HAP-1 (cell line): ENCODE data around the gene PDZD2.

Experiments used
- DNase-seq, 2 experiments: peaks; one replicate each; pipeline ENCODE4 v3.0.0-alpha.2; 2016 to 2020; ENCODE audit warnings: low spot score in 2 of 2
- H3K27me3 ChIP-seq: fragments of 250-450 bp; sonication (Bioruptor Pico); 2 replicates; pipeline ENCODE4 v1.5.1; 2020; ENCODE audit warnings: low read depth, mild to moderate bottlenecking, moderate library complexity
- H3K36me3 ChIP-seq: fragments of 250-450 bp; sonication (Bioruptor Pico); replicated peaks from 2 replicates; pipeline ENCODE4 v1.5.1; 2020; ENCODE audit warnings: mild to moderate bottlenecking
- H3K4me1 ChIP-seq: fragments of 250-450 bp; sonication (Bioruptor Pico); 2 replicates; pipeline ENCODE4 v1.5.1; 2020; ENCODE audit warnings: mild to moderate bottlenecking
- H3K4me3 ChIP-seq: fragments of 250-450 bp; sonication (Bioruptor Pico); 2 replicates; pipeline ENCODE4 v1.5.1; 2020; ENCODE audit warnings: mild to moderate bottlenecking, moderate library complexity
- H3K9me3 ChIP-seq: fragments of 250-450 bp; sonication (Bioruptor Pico); 2 replicates; pipeline ENCODE4 v1.5.1; 2020; ENCODE audit warnings: mild to moderate bottlenecking, moderate library complexity
- in situ Hi-C: fragments of 300-500 bp; cut with MboI; formaldehyde crosslinking; loops from 3 replicates; pipeline ENCODE4 v1.14.3; 2020; ENCODE audit warnings: low sequenced_read_pairs, inconsistent platforms, mixed read lengths

PDZD2 gene

GRCh38 chr5:31645420-31646081 lies 6.6 kb downstream of the PDZD2 start:
- Histone ChIP-seq H3K4me1 (no peaks in the 10 kb centered on the region), H3K27me3 (no peaks in the 10 kb centered on the region), H3K36me3 (no peaks in the 10 kb centered on the region), H3K4me3 (no peak overlapping the region), H3K9me3 (no peaks in the 10 kb centered on the region)
- in situ Hi-C loops: no loop called here
- no peak for DNase-seq

DNA sequence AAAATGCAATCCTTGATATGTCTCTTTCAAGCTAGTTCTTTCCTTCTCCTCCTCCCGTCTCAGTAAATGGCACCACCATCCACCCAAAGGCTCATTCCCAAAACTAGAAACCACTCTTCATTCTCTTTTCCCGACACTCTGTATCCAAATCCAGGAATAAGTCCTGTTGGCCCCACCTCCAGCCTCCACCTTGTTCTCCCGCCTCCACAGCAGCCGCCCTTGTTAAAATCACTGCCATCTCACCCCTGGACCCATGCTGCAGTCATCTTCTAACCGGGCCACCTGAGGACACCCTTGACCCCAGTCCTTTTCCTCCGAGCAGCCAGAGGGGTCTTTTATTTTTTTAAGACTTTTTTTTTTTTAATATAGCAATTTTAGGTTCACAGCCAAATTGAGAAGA lies 9.4 kb downstream of the PDZD2 start:
- Histone ChIP-seq H3K36me3 (no peaks in the 10 kb centered on the region), H3K4me1 (no peaks in the 10 kb centered on the region), H3K4me3 (no peak overlapping the region), H3K9me3 (no peaks in the 10 kb centered on the region), H3K27me3 (no peaks in the 10 kb centered on the region)
- no peak for DNase-seq
- in situ Hi-C loops: no loop called here

DNA sequence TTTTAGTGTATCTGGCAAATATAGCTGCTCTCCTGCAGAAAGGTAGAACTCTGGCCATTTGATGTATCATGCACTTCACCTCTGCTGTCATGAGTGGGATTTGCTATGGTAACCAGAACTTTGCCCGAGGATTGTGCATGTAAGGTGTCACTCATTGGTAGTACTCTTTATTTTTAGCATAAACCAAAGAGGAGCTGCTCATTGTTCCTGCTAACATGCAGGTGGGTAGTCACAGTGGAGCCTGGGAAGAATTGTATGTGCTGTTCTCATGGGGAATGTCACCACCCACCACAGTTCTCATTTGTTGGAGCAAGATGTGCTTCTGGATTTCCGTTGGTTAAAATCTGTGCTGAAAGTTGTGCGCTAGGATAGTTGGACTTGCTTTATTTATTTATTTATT lies 12.3 kb downstream of the PDZD2 start:
- Histone ChIP-seq H3K27me3 (no peaks in the 10 kb centered on the region), H3K4me1 (peaks cover under 1% of the 10 kb centered on the region), H3K36me3 (no peaks in the 10 kb centered on the region), H3K4me3 (no peak overlapping the region), H3K9me3 (no peaks in the 10 kb centered on the region; the same call in 1 of the 2 replicates)
- no peak for DNase-seq
- in situ Hi-C loops: no loop called here

DNA sequence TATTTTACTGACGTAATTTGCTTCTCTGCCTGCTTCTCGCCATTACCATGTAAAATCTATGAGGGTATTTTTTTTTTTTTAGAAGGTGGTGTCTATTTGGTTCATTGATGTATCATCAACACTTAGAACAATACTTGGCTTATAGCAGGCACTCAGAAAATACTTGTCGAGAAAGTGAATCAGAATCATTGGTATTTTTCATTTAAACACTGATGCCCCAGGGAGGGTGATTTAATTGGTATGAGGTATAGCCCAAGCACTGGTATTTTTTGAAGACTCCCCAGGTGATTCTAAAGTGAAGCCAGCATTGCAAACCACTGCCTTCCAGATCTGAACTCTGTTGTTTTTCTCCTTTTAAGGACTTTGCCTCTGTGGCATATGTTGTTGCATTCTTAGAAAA lies 16.6 kb downstream of the PDZD2 start:
- in situ Hi-C loops: no loop called here
- peaks cover 5% of the 10 kb centered on the region for H3K4me1 ChIP-seq
- H3K27me3 ChIP-seq: no peaks in the 10 kb centered on the region
- H3K4me3 ChIP-seq: no peak overlapping the region
- no peaks in the 10 kb centered on the region for H3K36me3 ChIP-seq
- no peaks in the 10 kb centered on the region; the same call in 1 of the 2 replicates for H3K9me3 ChIP-seq
- DNase-seq: no peak

- H3K36me3 ChIP-seq: no peaks in the 10 kb centered on the region
- no peak overlapping the region for H3K4me3 ChIP-seq
- H3K9me3 ChIP-seq: no peaks in the 10 kb centered on the region; the same call in 1 of the 2 replicates
- peak in 1 of 2 experiments; percentile 10 for DNase-seq
- in situ Hi-C loops: no loop called here
- H3K27me3 ChIP-seq: no peaks in the 10 kb centered on the region
- H3K4me1 ChIP-seq: peaks cover 5% of the 10 kb centered on the region
These were observed 17.9 kb downstream of the PDZD2 start for GRCh38 chr5:31656806-31657205.

- Histone ChIP-seq H3K27me3 (no peaks in the 10 kb centered on the region), H3K9me3 (no peaks in the 10 kb centered on the region; the same call in 1 of the 2 replicates), H3K4me1 (peaks cover 5% of the 10 kb centered on the region), H3K4me3 (no peak overlapping the region), H3K36me3 (no peaks in the 10 kb centered on the region)
- in situ Hi-C loops: no loop called here
- no peak for DNase-seq
These were observed 18.5 kb downstream of the PDZD2 start for GRCh38 chr5:31657315-31657979.

- no peak for DNase-seq
- Histone ChIP-seq H3K27me3 (no peaks in the 10 kb centered on the region), H3K4me1 (peaks cover 4% of the 10 kb centered on the region), H3K4me3 (no peak overlapping the region), H3K9me3 (no peaks in the 10 kb centered on the region; the same call in 1 of the 2 replicates), H3K36me3 (no peaks in the 10 kb centered on the region)
- in situ Hi-C loops: no loop called here
These were observed 22.3 kb downstream of the PDZD2 start for GRCh38 chr5:31661257-31661656.

- in situ Hi-C loops: no loop called here
- Histone ChIP-seq H3K9me3 (no peaks in the 10 kb centered on the region; the same call in 1 of the 2 replicates), H3K36me3 (no peaks in the 10 kb centered on the region), H3K4me1 (no peaks in the 10 kb centered on the region), H3K4me3 (no peak overlapping the region), H3K27me3 (no peaks in the 10 kb centered on the region)
- no peak for DNase-seq
These were observed 24.6 kb downstream of the PDZD2 start for GRCh38 chr5:31663519-31663918.

- H3K4me1 ChIP-seq: no peaks in the 10 kb centered on the region
- H3K4me3 ChIP-seq: no peak overlapping the region
- no peaks in the 10 kb centered on the region for H3K27me3 ChIP-seq
- no peaks in the 10 kb centered on the region; the same call in 1 of the 2 replicates for H3K9me3 ChIP-seq
- in situ Hi-C loops: no loop called here
- peak; percentile 34 to 43 for DNase-seq
- H3K36me3 ChIP-seq: no peaks in the 10 kb centered on the region
These were observed 25.6 kb downstream of the PDZD2 start for GRCh38 chr5:31664566-31664965.

DNA sequence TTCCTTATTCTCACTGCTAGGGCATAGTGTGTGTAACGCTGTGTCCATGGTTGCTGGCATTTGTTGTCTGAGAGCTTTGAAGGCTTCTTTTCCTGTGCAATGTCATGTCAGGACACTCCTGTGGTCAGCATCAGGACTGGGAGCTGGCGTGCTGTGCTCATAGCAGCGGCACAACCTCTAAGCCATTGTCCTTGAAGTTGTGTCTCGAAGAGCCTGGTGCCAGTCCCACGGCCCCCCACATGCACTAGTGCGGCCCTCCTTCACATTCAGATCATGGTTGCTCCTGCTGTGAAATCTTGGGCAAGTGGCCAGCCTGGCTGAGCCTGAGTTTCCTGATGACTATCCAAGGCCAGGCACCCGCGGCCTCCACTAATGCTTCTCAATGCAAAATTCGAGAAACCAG lies 32.4 kb downstream of the PDZD2 start:
- in situ Hi-C loops: no loop called here
- Histone ChIP-seq H3K4me3 (no peak overlapping the region), H3K9me3 (no peaks in the 10 kb centered on the region; the same call in 1 of the 2 replicates), H3K4me1 (no peaks in the 10 kb centered on the region), H3K27me3 (no peaks in the 10 kb centered on the region), H3K36me3 (no peaks in the 10 kb centered on the region)
- DNase-seq: no peak

GRCh38 chr5:31674371-31674951 lies 35.5 kb downstream of the PDZD2 start:
- no peak for DNase-seq
- in situ Hi-C loops: no loop called here
- Histone ChIP-seq H3K27me3 (no peaks in the 10 kb centered on the region), H3K4me1 (no peaks in the 10 kb centered on the region), H3K4me3 (no peak overlapping the region), H3K9me3 (no peaks in the 10 kb centered on the region), H3K36me3 (no peaks in the 10 kb centered on the region)

- no peak overlapping the region for H3K4me3 ChIP-seq
- no peaks in the 10 kb centered on the region for H3K27me3 ChIP-seq
- H3K36me3 ChIP-seq: no peaks in the 10 kb centered on the region
- in situ Hi-C loops: no loop called here
- DNase-seq: no peak
- H3K4me1 ChIP-seq: no peaks in the 10 kb centered on the region
- no peaks in the 10 kb centered on the region for H3K9me3 ChIP-seq
These were observed 36.5 kb downstream of the PDZD2 start for GRCh38 chr5:31675472-31675871.

DNA sequence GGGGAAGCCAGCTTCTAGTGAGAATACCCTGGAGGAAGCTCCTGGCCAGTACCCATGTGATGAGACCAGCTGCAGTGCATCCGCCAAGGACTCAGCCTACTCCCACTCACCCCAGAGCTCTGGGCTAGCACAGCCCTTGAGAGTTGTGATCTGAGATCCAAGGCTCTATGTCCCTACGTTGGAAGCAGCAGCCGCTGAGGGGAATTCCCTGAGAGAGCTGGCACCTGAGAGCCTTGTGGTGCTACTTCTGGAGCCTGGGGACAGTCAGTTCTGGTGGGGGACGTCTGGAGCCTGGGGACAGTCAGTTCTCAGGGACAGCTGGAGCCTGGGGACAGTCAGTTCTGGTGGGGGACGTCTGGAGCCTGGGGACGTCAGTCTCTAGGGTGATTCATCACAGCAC lies 39.2 kb downstream of the PDZD2 start:
- in situ Hi-C loops: no loop called here
- no peaks in the 10 kb centered on the region for H3K9me3 ChIP-seq

GRCh38 chr5:31680528-31680927 lies 41.6 kb downstream of the PDZD2 start:
- no peak for DNase-seq
- in situ Hi-C loops: no loop called here
- H3K27me3 ChIP-seq: no peaks in the 10 kb centered on the region; the same call in 1 of the 2 replicates

More for the DNA sequence above, 39.2 kb downstream of the PDZD2 start:
- no peaks in the 10 kb centered on the region for H3K4me1 ChIP-seq
- H3K36me3 ChIP-seq: no peaks in the 10 kb centered on the region
- no peak for DNase-seq
- H3K4me3 ChIP-seq: no peak overlapping the region
- no peaks in the 10 kb centered on the region for H3K27me3 ChIP-seq

More at GRCh38 chr5:31680528-31680927, 41.6 kb downstream of the PDZD2 start:
- no peak overlapping the region for H3K4me3 ChIP-seq
- H3K4me1 ChIP-seq: no peaks in the 10 kb centered on the region
- no peaks in the 10 kb centered on the region for H3K9me3 ChIP-seq
- no peaks in the 10 kb centered on the region for H3K36me3 ChIP-seq
